ENCODE results near the gene CACNG6. TPM values are rescaled to one million over a fixed set of nuclear protein-coding genes. Genes with fewer than 3 reads are reported as not detected.

CACNG6 gene
- total RNA-seq, 1 donor from 2014 or later = not detected

GRCh38 chr19:53992815-53993214, 1.4 kb downstream of the CACNG6 start:
- TF ChIP-seq CTCF (IDR thresholded peaks at IDR 0.05) = no peak
- no peak for DNase-seq (ENCODE audit: extremely low spot score, unreplicated experiment)
- Mint-ChIP-seq H3K36me3 (ENCODE audit: unreplicated experiment) (no peaks in the 10 kb centered on the region), H3K9me3 (ENCODE audit: unreplicated experiment) (no peaks in the 10 kb centered on the region), H3K4me1 (ENCODE audit: unreplicated experiment) (peaks cover 9% of the 10 kb centered on the region), H3K4me3 (ENCODE audit: unreplicated experiment) (no peak overlapping the region), H3K27ac (ENCODE audit: unreplicated experiment) (no peak overlapping the region), H3K27me3 (ENCODE audit: unreplicated experiment) (no peaks in the 10 kb centered on the region)

- Mint-ChIP-seq H3K27ac (ENCODE audit: unreplicated experiment) (no peak overlapping the region), H3K36me3 (ENCODE audit: unreplicated experiment) (no peaks in the 10 kb centered on the region), H3K4me3 (ENCODE audit: unreplicated experiment) (no peak overlapping the region), H3K4me1 (ENCODE audit: unreplicated experiment) (peaks cover 9% of the 10 kb centered on the region), H3K9me3 (ENCODE audit: unreplicated experiment) (no peaks in the 10 kb centered on the region), H3K27me3 (ENCODE audit: unreplicated experiment) (no peaks in the 10 kb centered on the region)
- no peak for TF ChIP-seq CTCF (IDR thresholded peaks at IDR 0.05)
- DNase-seq (ENCODE audit: extremely low spot score, unreplicated experiment) = no peak
These were observed 2.0 kb downstream of the CACNG6 start for GRCh38 chr19:53993448-53993847.

- no peak for DNase-seq (ENCODE audit: extremely low spot score, unreplicated experiment)
- no peaks in the 10 kb centered on the region for H3K9me3 Mint-ChIP-seq (ENCODE audit: unreplicated experiment)
- H3K27me3 Mint-ChIP-seq (ENCODE audit: unreplicated experiment) = no peaks in the 10 kb centered on the region
- no peak overlapping the region for H3K27ac Mint-ChIP-seq (ENCODE audit: unreplicated experiment)
- TF ChIP-seq CTCF (IDR thresholded peaks at IDR 0.05) = no peak
- no peaks in the 10 kb centered on the region for H3K36me3 Mint-ChIP-seq (ENCODE audit: unreplicated experiment)
- peaks cover 9% of the 10 kb centered on the region for H3K4me1 Mint-ChIP-seq (ENCODE audit: unreplicated experiment)
- no peak overlapping the region for H3K4me3 Mint-ChIP-seq (ENCODE audit: unreplicated experiment)
These were observed 3.4 kb downstream of the CACNG6 start for GRCh38 chr19:53994811-53995210.

GRCh38 chr19:53998223-53998622, 6.8 kb downstream of the CACNG6 start:
- H3K27ac Mint-ChIP-seq (ENCODE audit: unreplicated experiment) = no peak overlapping the region
- no peaks in the 10 kb centered on the region for H3K4me1 Mint-ChIP-seq (ENCODE audit: unreplicated experiment)
- no peak for TF ChIP-seq CTCF (IDR thresholded peaks at IDR 0.05)

GRCh38 chr19:53999694-54000093, 8.3 kb downstream of the CACNG6 start:
- H3K9me3 Mint-ChIP-seq (ENCODE audit: unreplicated experiment) = no peaks in the 10 kb centered on the region
- H3K4me1 Mint-ChIP-seq (ENCODE audit: unreplicated experiment) = no peaks in the 10 kb centered on the region
- no peaks in the 10 kb centered on the region for H3K36me3 Mint-ChIP-seq (ENCODE audit: unreplicated experiment)
- no peak overlapping the region for H3K4me3 Mint-ChIP-seq (ENCODE audit: unreplicated experiment)
- no peak overlapping the region for H3K27ac Mint-ChIP-seq (ENCODE audit: unreplicated experiment)
- no peak for TF ChIP-seq CTCF (IDR thresholded peaks at IDR 0.05)
- DNase-seq (ENCODE audit: extremely low spot score, unreplicated experiment) = no peak
- H3K27me3 Mint-ChIP-seq (ENCODE audit: unreplicated experiment) = no peaks in the 10 kb centered on the region

More at GRCh38 chr19:53998223-53998622, 6.8 kb downstream of the CACNG6 start:
- Mint-ChIP-seq H3K36me3 (ENCODE audit: unreplicated experiment) (no peaks in the 10 kb centered on the region), H3K4me3 (ENCODE audit: unreplicated experiment) (no peak overlapping the region), H3K27me3 (ENCODE audit: unreplicated experiment) (no peaks in the 10 kb centered on the region), H3K9me3 (ENCODE audit: unreplicated experiment) (no peaks in the 10 kb centered on the region)
- no peak for DNase-seq (ENCODE audit: extremely low spot score, unreplicated experiment)

Data from osteocyte (in vitro differentiated cells).